Fibroblast of lung (primary cell): ENCODE data around the gene PMFBP1. TPM values are rescaled to one million over a fixed set of nuclear protein-coding genes. Genes with fewer than 3 reads are reported as not detected.

Experiments
- DNase-seq, 2 donors: peaks; one replicate each; pipeline versions ENCODE4 v3.0.0 to v3.0.0-alpha.2; 2010; ENCODE audit warnings: low read depth in 2 of 2
- H2AFZ ChIP-seq: 2 replicates; pipeline ENCODE4 v1.5.1; 2012; ENCODE audit warnings: low read length, control low read depth, inconsistent platforms
- H3K27ac ChIP-seq: 2 replicates; pipeline ENCODE4 v1.5.1; 2011; ENCODE audit warnings: low read length, control low read depth; ENCODE audit not compliant: insufficient read depth
- H3K27me3 ChIP-seq: 2 replicates; pipeline ENCODE4 v1.5.1; 2011; ENCODE audit warnings: mild to moderate bottlenecking, low read length; ENCODE audit not compliant: control insufficient read depth, insufficient read depth
- H3K36me3 ChIP-seq: 2 replicates; pipeline ENCODE4 v1.5.1; 2011; ENCODE audit warnings: low read length; ENCODE audit not compliant: control insufficient read depth, insufficient read depth
- H3K4me1 ChIP-seq: 2 replicates; pipeline ENCODE4 v1.5.1; 2011; ENCODE audit warnings: low read length; ENCODE audit not compliant: control insufficient read depth, insufficient read depth; ENCODE audit errors: extremely low read depth
- H3K4me2 ChIP-seq: 2 replicates; pipeline ENCODE4 v1.5.1; 2011; ENCODE audit warnings: low read length, control low read depth; ENCODE audit not compliant: insufficient read depth; ENCODE audit errors: extremely low read depth
- H3K4me3 ChIP-seq, 4 experiments: fragments of 200-600 bp in 1 of 4; sonication (generic) in 1 of 4; replicated peaks in 1 of 4; 2 replicates each; pipeline ENCODE4 v1.5.1; 2011 to 2016; ENCODE audit warnings: low read length in 4 of 4, low read depth in 3 of 4, mild to moderate bottlenecking in 3 of 4, control low read depth in 2 of 4, inconsistent platforms in 1 of 4, mixed read lengths in 1 of 4; ENCODE audit not compliant: insufficient read depth in 1 of 4; ENCODE audit errors: control extremely low read depth in 1 of 4
- H3K79me2 ChIP-seq: 2 replicates; pipeline ENCODE4 v1.5.1; 2012; ENCODE audit warnings: mild to moderate bottlenecking, low read length, inconsistent platforms; ENCODE audit not compliant: control insufficient read depth, insufficient read depth
- H3K9ac ChIP-seq: 2 replicates; pipeline ENCODE4 v1.5.1; 2011; ENCODE audit warnings: mild to moderate bottlenecking, low read length, control low read depth; ENCODE audit not compliant: insufficient read depth
- H3K9me3 ChIP-seq: 2 replicates; pipeline ENCODE4 v1.5.1; 2012; ENCODE audit warnings: low read depth, low read length; ENCODE audit not compliant: control insufficient read depth, insufficient read depth
- H4K20me1 ChIP-seq: 2 replicates; pipeline ENCODE4 v1.5.1; 2011; ENCODE audit warnings: low read length; ENCODE audit not compliant: control insufficient read depth, insufficient read depth; ENCODE audit errors: extremely low read depth
- EZH2 ChIP-seq: IDR thresholded peaks from 2 replicates; pipeline ENCODE4 v1.5.1; 2012; ENCODE audit warnings: low read length, control low read depth, mild to moderate bottlenecking; ENCODE audit errors: missing control alignments
- polyA plus RNA-seq, 2 donors: library from polyadenylated mRNA; depleted of rRNA in 1 of 2; stranded (reverse) in 1 of 2; unstranded in 1 of 2; fragments of >200 nt; gene quantifications; 2 replicates each; pipeline ENCODE4 v1.2.1, GENCODE V29; 2011 to 2012; ENCODE audit warnings: missing spikeins in 1 of 2
- total RNA-seq: library from RNA; depleted of rRNA; stranded (reverse); fragments of >200 nt; gene quantifications from 2 replicates; pipeline ENCODE4 v1.2.1, GENCODE V29; 2014
- TF ChIP-seq, protein P1 (sequence below), 2 donors: IDR thresholded peaks in 1 of 2; conservative IDR thresholded peaks in 1 of 2; 1 replicate in 1 of 2; 2 replicates in 1 of 2; pipeline ENCODE4 v1.5.1; 2011 to 2012; ENCODE audit warnings: low read length in 2 of 2, control low read depth in 1 of 2, inconsistent platforms in 1 of 2, low read depth in 1 of 2, mild to moderate bottlenecking in 1 of 2

The PMFBP1 gene
- total and polyA plus RNA-seq, 2 donors (not counting 1 experiment from before 2014, with no cell fraction given), result 0.12 to 0.17 TPM

DNA sequence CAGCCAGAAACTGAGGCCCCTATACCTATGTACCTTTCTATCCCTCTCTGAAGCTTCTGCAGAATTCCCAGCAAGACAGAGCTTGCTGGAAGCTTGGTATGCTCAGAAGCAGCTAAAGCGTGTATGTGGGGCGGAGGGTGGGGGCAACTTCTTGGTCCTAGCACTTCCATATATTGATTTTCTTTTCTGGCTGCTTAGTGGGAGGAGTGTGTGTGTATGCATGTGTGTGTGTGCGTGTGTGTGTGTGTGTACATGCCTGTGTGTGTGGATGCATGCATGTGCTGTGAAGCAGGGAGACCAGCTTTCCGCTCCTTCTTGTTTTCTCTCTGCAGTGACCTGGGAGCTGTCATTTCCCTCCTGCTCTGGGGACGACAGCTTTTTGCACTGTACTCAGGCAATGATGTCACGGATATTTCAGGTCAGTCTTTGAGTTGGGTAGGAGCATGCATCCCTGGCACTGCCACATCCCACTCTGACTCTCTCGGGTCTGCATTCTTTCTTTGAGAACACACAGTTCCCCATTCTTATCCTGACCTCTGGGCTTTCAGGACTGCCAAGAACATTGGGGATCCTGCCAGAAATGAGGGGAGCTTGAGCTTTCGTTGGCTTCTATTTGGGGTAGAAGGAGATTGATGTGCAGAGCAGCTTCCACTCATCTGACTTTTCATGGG is 98.3 kb downstream of the PMFBP1 start:
- Histone ChIP-seq H2AFZ (no peak overlapping the region), H3K4me2 (no peak overlapping the region), H3K4me3 (no peak overlapping the region), H3K9ac (no peak overlapping the region), H3K4me1 (no peaks in the 10 kb centered on the region), H4K20me1 (no peaks in the 10 kb centered on the region), H3K36me3 (no peaks in the 10 kb centered on the region), H3K27me3 (no peaks in the 10 kb centered on the region), H3K79me2 (no peaks in the 10 kb centered on the region), H3K27ac (no peak overlapping the region), H3K9me3 (no peaks in the 10 kb centered on the region)
- peak in 1 of 2 donors; percentile 56 for DNase-seq
- TF ChIP-seq EZH2, result no peak
- TF ChIP-seq, protein P1, sequence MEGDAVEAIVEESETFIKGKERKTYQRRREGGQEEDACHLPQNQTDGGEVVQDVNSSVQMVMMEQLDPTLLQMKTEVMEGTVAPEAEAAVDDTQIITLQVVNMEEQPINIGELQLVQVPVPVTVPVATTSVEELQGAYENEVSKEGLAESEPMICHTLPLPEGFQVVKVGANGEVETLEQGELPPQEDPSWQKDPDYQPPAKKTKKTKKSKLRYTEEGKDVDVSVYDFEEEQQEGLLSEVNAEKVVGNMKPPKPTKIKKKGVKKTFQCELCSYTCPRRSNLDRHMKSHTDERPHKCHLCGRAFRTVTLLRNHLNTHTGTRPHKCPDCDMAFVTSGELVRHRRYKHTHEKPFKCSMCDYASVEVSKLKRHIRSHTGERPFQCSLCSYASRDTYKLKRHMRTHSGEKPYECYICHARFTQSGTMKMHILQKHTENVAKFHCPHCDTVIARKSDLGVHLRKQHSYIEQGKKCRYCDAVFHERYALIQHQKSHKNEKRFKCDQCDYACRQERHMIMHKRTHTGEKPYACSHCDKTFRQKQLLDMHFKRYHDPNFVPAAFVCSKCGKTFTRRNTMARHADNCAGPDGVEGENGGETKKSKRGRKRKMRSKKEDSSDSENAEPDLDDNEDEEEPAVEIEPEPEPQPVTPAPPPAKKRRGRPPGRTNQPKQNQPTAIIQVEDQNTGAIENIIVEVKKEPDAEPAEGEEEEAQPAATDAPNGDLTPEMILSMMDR (conservative IDR thresholded peaks at IDR 0.05 in 1 of 2, IDR thresholded peaks at IDR 0.05 in 1 of 2; ENCODE audit: low read depth in 1 of 2, low read length in 2 of 2), result no peak

DNA sequence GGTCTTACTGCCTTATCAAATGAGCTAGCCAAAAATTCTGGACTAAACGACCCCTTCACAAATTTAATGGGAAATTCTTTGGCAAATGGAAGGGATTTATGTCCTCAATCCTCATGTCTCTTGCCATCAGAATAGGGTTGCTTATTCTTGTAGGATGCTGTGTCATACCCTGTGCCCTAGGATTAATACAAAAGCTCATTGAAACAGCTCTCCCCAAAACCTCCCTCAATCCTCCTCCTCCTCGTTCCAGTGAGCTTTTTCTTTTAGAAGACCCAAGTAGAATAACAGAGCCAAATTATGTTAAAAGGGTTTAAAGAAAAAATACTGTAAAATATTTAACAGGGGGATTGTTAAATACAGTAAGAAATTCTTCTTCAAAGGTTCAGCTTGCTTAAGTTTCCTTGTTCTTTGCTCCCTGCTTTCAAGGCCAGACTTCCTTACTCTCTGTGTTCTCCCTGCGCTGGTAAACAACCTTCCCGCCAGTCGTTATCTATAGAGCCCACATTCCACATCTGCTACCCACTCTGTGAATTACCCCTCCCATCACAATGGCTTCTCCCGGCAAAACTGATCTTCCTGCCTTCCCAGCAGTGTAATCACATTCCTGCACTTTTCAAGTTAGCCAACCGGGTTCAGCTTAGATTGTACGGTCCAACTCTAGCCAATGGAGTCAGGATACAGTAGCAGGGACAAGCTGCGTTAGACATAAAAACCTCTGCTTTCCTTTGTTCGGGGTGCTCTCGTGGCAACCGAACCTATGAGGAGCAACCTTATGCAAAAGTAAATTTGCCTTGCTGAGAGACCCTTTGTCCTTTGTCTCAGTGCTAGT is 99.2 kb downstream of the PMFBP1 start:
- Histone ChIP-seq H3K27ac (no peak overlapping the region), H3K4me1 (no peaks in the 10 kb centered on the region), H3K36me3 (no peaks in the 10 kb centered on the region), H4K20me1 (no peaks in the 10 kb centered on the region), H2AFZ (no peak overlapping the region), H3K9me3 (no peaks in the 10 kb centered on the region), H3K79me2 (no peaks in the 10 kb centered on the region), H3K27me3 (no peaks in the 10 kb centered on the region), H3K4me2 (no peak overlapping the region), H3K4me3 (no peak overlapping the region), H3K9ac (no peak overlapping the region)
- peak; percentile 23 to 49 for DNase-seq
- no peak for TF ChIP-seq EZH2
- TF ChIP-seq, protein P1 (conservative IDR thresholded peaks at IDR 0.05 in 1 of 2, IDR thresholded peaks at IDR 0.05 in 1 of 2; ENCODE audit: low read depth in 1 of 2, low read length in 2 of 2), result no peak

Other genes starting within 250 kb of the PMFBP1 start
- not detected in 2 replicates for gene PKD1L3, start 171.8 kb downstream of the PMFBP1 start, total RNA-seq
- gene PKD1L3, start 171.8 kb downstream of the PMFBP1 start, polyA plus RNA-seq, result not detected in 2 replicates
- 2.8 and 3.0 TPM in 2 replicates for gene DHODH, start 163.4 kb downstream of the PMFBP1 start, total RNA-seq
- 3.0 and 5.2 TPM in 2 replicates for gene DHODH, start 163.4 kb downstream of the PMFBP1 start, polyA plus RNA-seq
- gene HP, start 117.7 kb downstream of the PMFBP1 start, total RNA-seq, result not detected in 2 replicates
- not detected in 2 replicates for gene HP, start 117.7 kb downstream of the PMFBP1 start, polyA plus RNA-seq
- gene HPR, start 108.9 kb downstream of the PMFBP1 start, total RNA-seq, result not detected in 2 replicates
- gene HPR, start 108.9 kb downstream of the PMFBP1 start, polyA plus RNA-seq, result 0.09 and 0.10 TPM in 2 replicates
- gene TXNL4B, start 78.5 kb downstream of the PMFBP1 start, total RNA-seq, result 8.0 and 8.3 TPM in 2 replicates
- 14.5 and 14.7 TPM in 2 replicates for gene TXNL4B, start 78.5 kb downstream of the PMFBP1 start, polyA plus RNA-seq
- gene DHX38, start 78.3 kb downstream of the PMFBP1 start, total RNA-seq, result 80.3 and 85.0 TPM in 2 replicates
- 31.4 and 44.0 TPM in 2 replicates for gene DHX38, start 78.3 kb downstream of the PMFBP1 start, polyA plus RNA-seq